DOHH2 (cell line): ENCODE results near the gene IPO8.

Experiments used
- H3F3A ChIP-seq: fragments of 200-600 bp; sonication (generic), shearing (Covaris generic); 2 replicates; pipeline ENCODE4 v1.6.0; 2016; ENCODE audit warnings: antibody characterized with exemption, mild to moderate bottlenecking; ENCODE audit not compliant: control insufficient read depth, insufficient read depth
- H3K27ac ChIP-seq: fragments of 200-600 bp; sonication (generic); 2 replicates; pipeline ENCODE4 v1.5.1; 2014; ENCODE audit warnings: low read depth, mild to moderate bottlenecking, low read length, moderate library complexity
- H3K27me3 ChIP-seq: fragments of 200-600 bp; sonication (generic); 2 replicates; pipeline ENCODE4 v1.6.1; 2014; ENCODE audit warnings: mild to moderate bottlenecking, low read length, mixed read lengths; ENCODE audit not compliant: control insufficient read depth
- H3K36me3 ChIP-seq: fragments of 200-600 bp; sonication (generic); 2 replicates; pipeline ENCODE4 v1.6.1; 2014; ENCODE audit warnings: mild to moderate bottlenecking, low read length, moderate library complexity, mixed read lengths; ENCODE audit not compliant: control insufficient read depth
- H3K4me1 ChIP-seq: fragments of 200-600 bp; sonication (generic); 2 replicates; pipeline ENCODE4 v1.6.1; 2014; ENCODE audit warnings: mild to moderate bottlenecking, low read length, mixed read lengths; ENCODE audit not compliant: control insufficient read depth
- H3K4me2 ChIP-seq: fragments of 200-600 bp; sonication (generic); 2 replicates; pipeline ENCODE4 v1.6.0; 2014; ENCODE audit warnings: mild to moderate bottlenecking, low read length, moderate library complexity
- H3K4me3 ChIP-seq: fragments of 200-600 bp; sonication (generic); 2 replicates; pipeline ENCODE4 v1.5.1; 2014; ENCODE audit warnings: mild to moderate bottlenecking, low read length, mixed read lengths
- H3K79me2 ChIP-seq: fragments of 200-600 bp; sonication (generic); 2 replicates; pipeline ENCODE4 v1.6.1; 2014; ENCODE audit warnings: mild to moderate bottlenecking, low read length, mixed read lengths; ENCODE audit not compliant: control insufficient read depth
- H3K9me2 ChIP-seq: fragments of 200-600 bp; sonication (generic); replicated peaks from 2 replicates; pipeline ENCODE4 v1.6.1; 2014; ENCODE audit warnings: mild to moderate bottlenecking, low read length, mixed read lengths; ENCODE audit not compliant: control insufficient read depth
- H3K9me3 ChIP-seq: fragments of 200-600 bp; sonication (generic); 2 replicates; pipeline ENCODE4 v1.6.1; 2014; ENCODE audit warnings: antibody characterized with exemption, low read length, mixed read lengths; ENCODE audit not compliant: control insufficient read depth, insufficient read depth
- H4K20me1 ChIP-seq: fragments of 200-600 bp; sonication (generic); 2 replicates; pipeline ENCODE4 v1.6.0; 2014; ENCODE audit warnings: low read depth, mild to moderate bottlenecking, antibody characterized with exemption, low read length, moderate library complexity; ENCODE audit not compliant: control insufficient read depth, insufficient read depth
- CTCF ChIP-seq: fragments of 200-600 bp; sonication (generic); IDR thresholded peaks from one replicate; pipeline ENCODE4 v1.5.1; 2014; ENCODE audit warnings: antibody characterized with exemption, mild to moderate bottlenecking, low read depth, low read length; ENCODE audit not compliant: poor library complexity, severe bottlenecking
- EZH2phosphoT487 ChIP-seq: fragments of 200-600 bp; sonication (generic); IDR thresholded peaks from 2 replicates; pipeline ENCODE4 v1.6.1; 2017; ENCODE audit warnings: borderline replicate concordance, mild to moderate bottlenecking, antibody characterized with exemption, low read length, moderate library complexity, mixed read lengths

Gene IPO8

GRCh38 chr12:30694412-30695198, 1.1 kb downstream of the IPO8 start:
- H3K4me2 ChIP-seq = peak overlapping the region; percentile 79
- no peaks in the 10 kb centered on the region for H3F3A ChIP-seq
- H3K4me3 ChIP-seq = peak overlapping the region; percentile 89
- peaks cover 3% of the 10 kb centered on the region; the same call in 1 of the 2 replicates for H3K36me3 ChIP-seq
- peaks cover 20% of the 10 kb centered on the region for H3K4me1 ChIP-seq
- H3K27me3 ChIP-seq = no peaks in the 10 kb centered on the region
- no peaks in the 10 kb centered on the region for H3K9me2 ChIP-seq
- H3K79me2 ChIP-seq = peaks cover 54% of the 10 kb centered on the region
- peaks cover 12% of the 10 kb centered on the region for H4K20me1 ChIP-seq
- H3K9me3 ChIP-seq = no peaks in the 10 kb centered on the region
- H3K27ac ChIP-seq = no peak overlapping the region
- TF ChIP-seq CTCF (no peak), EZH2phosphoT487 (no peak)

GRCh38 chr12:30692470-30692869, 3.2 kb downstream of the IPO8 start:
- Histone ChIP-seq H3K27me3 (no peaks in the 10 kb centered on the region), H3K36me3 (peaks cover 7% of the 10 kb centered on the region), H3K9me3 (no peaks in the 10 kb centered on the region), H3K9me2 (no peaks in the 10 kb centered on the region), H3K4me3 (no peak overlapping the region), H4K20me1 (peaks cover 12% of the 10 kb centered on the region), H3K4me2 (no peak overlapping the region), H3K4me1 (peaks cover 20% of the 10 kb centered on the region), H3F3A (no peaks in the 10 kb centered on the region), H3K79me2 (peaks cover 65% of the 10 kb centered on the region), H3K27ac (no peak overlapping the region)
- TF ChIP-seq CTCF (no peak), EZH2phosphoT487 (no peak)

- H3K4me2 ChIP-seq = no peak overlapping the region
- peaks cover 10% of the 10 kb centered on the region for H3K36me3 ChIP-seq
- H3K9me3 ChIP-seq = no peaks in the 10 kb centered on the region
- H4K20me1 ChIP-seq = peaks cover 12% of the 10 kb centered on the region
- H3K4me1 ChIP-seq = peaks cover 16% of the 10 kb centered on the region
- TF ChIP-seq EZH2phosphoT487 = no peak
- no peak for TF ChIP-seq CTCF
- H3K4me3 ChIP-seq = no peak overlapping the region
- H3F3A ChIP-seq = no peaks in the 10 kb centered on the region
- peaks cover 68% of the 10 kb centered on the region for H3K79me2 ChIP-seq
- H3K9me2 ChIP-seq = no peaks in the 10 kb centered on the region
- H3K27me3 ChIP-seq = no peaks in the 10 kb centered on the region
- H3K27ac ChIP-seq = no peak overlapping the region
These were observed 4.4 kb downstream of the IPO8 start for GRCh38 chr12:30691122-30691879.
